IPS-20b (cell line): ENCODE data around the gene SPATA24.
"Not testable (repeated sequence)": the region's sequence is repeated elsewhere in the genome, so short reads cannot be mapped to it uniquely, and the experiment has no call there.

ENCODE experiments used
- H3K27ac ChIP-seq: one replicate; pipeline ENCODE4 v1.5.1; 2013; ENCODE audit warnings: low read length
- H3K27me3 ChIP-seq: 2 replicates; pipeline ENCODE4 v1.6.1; 2013; ENCODE audit warnings: mild to moderate bottlenecking, low read length, inconsistent platforms; ENCODE audit not compliant: insufficient read depth
- H3K36me3 ChIP-seq: 2 replicates; pipeline ENCODE4 v1.6.1; 2013; ENCODE audit warnings: low read depth, mild to moderate bottlenecking, inconsistent platforms, low read length, moderate library complexity; ENCODE audit not compliant: insufficient read depth
- H3K4me1 ChIP-seq: 2 replicates; pipeline ENCODE4 v1.6.1; 2013; ENCODE audit warnings: mild to moderate bottlenecking, control low read depth, inconsistent platforms, low read length, moderate library complexity; ENCODE audit not compliant: insufficient read depth
- H3K4me3 ChIP-seq: 2 replicates; pipeline ENCODE4 v1.5.1; 2013; ENCODE audit warnings: mild to moderate bottlenecking, low read length, inconsistent platforms
- H3K9ac ChIP-seq: 2 replicates; pipeline ENCODE4 v1.6.1; 2013; ENCODE audit warnings: low read depth, mild to moderate bottlenecking, inconsistent platforms, low read length, moderate library complexity
- H3K9me3 ChIP-seq: 2 replicates; pipeline ENCODE4 v1.6.1; 2013; ENCODE audit warnings: mild to moderate bottlenecking, low read depth, low read length, inconsistent platforms; ENCODE audit not compliant: insufficient read depth

Gene SPATA24

DNA sequence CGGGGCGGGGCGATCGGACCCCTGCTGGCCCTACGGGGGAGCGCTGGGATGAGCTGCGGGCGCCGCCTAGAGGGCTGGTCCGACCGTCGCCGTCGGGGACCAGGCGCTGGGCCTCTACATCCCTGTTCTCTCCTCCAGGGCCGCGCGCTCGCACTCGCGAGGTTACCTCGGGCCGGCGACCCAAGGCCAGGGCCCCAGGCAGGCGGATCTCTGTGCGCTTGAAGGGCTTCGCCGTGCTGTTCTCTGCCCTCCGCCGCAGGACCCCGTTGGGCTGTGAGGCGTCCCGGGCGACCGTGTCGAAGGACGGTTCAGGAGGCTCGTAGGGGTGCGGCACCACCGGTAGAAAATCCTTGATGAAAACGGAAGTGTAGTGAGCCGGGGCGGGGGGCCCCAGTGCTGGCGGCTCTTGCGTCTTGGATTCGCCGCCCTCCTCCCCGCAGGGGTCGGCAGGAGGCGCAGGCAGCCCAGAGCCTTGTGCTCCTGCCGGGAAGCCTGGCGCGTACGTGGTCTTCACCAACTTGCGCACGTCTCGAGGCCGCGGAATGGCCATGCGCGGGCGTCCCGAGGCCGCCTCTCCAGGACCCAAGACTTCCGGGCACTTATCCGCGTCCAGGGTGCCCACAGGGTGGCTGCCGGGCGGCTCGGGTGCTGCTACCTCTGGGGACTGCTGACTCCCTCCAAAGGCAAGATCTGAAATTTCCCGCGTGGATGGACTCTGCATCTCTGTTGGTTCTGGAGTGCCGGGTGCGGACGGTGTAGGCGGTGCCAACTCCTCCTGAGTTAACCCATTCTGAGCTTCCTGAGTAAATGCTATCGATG is 11.0 kb downstream of the SPATA24 start:
- peak overlapping the region; percentile 34; the same call in 1 of the 2 replicates for H3K9ac ChIP-seq
- H3K36me3 ChIP-seq = no peaks in the 10 kb centered on the region
- H3K27ac ChIP-seq = no peak overlapping the region
- peaks cover 56% of the 10 kb centered on the region for H3K27me3 ChIP-seq
- H3K9me3 ChIP-seq = no peaks in the 10 kb centered on the region
- H3K4me3 ChIP-seq = peak overlapping the region; percentile 66
- H3K4me1 ChIP-seq = peaks cover 14% of the 10 kb centered on the region; the same call in 1 of the 2 replicates

DNA sequence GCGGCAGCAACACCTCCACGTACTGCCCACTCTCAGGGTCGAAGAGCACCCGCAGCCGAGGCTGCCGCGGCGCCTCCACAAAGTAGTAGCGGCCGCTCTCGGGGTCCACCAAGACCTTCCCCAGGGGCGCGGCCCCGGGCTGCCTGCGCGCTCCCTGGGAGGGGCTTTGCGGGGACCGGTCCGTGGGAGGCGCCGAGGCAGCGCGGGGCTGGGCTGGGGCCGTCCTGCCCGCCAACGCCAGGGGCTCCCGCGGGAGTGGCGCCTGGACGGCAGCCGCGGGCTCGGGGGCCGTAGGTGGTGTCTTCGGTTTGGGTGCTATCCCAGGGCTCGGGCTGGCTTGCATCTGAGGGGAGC is 11.6 kb downstream of the SPATA24 start:
- H3K27me3 ChIP-seq = peaks cover 56% of the 10 kb centered on the region
- no peak overlapping the region for H3K9ac ChIP-seq
- peaks cover 16% of the 10 kb centered on the region; the same call in 1 of the 2 replicates for H3K4me1 ChIP-seq
- H3K36me3 ChIP-seq = no peaks in the 10 kb centered on the region
- H3K9me3 ChIP-seq = no peaks in the 10 kb centered on the region
- peak overlapping the region; percentile 66; the same call in 1 of the 2 replicates for H3K4me3 ChIP-seq
- H3K27ac ChIP-seq = no peak overlapping the region

DNA sequence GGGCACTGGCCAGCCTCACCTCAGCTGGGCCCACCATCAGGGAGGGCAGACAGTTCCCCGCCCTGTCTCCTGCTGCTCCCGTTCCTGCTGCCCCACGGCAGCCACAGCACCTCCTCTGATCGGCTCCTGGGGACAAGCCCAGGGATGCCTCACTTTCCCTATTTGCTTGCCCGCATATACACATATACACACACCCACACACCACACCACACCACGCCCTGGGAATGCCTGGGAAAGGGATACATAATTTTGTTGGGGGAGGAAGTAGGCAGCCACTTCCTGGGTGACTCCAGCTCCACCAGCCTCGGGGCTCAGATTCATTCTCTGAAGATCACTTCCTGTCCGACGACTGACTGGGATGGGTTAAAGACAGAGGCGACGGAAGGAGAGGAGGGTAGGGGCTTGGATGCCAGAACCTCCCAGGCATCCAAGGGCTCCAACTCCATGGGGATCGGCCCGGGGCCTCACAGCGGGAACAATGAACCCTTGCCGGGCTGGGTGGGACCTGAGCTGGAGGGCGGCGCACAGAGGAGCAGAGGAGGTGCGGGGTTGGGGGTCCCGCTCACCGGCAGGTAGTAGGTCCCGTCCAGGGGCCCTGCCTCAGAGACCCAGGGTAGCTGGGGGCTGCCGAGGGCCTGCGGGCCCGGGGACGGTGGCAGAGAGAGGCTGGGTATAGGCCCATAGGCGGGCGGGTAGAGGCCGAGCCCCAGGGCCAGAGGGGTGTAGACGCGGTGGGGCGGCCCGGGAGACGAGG is 12.1 kb downstream of the SPATA24 start:
- no peak overlapping the region for H3K9ac ChIP-seq
- H3K4me3 ChIP-seq = peak overlapping the region; percentile 66; the same call in 1 of the 2 replicates
- H3K27me3 ChIP-seq = peaks cover 56% of the 10 kb centered on the region
- H3K4me1 ChIP-seq = peaks cover 16% of the 10 kb centered on the region; the same call in 1 of the 2 replicates
- no peak overlapping the region for H3K27ac ChIP-seq
- H3K36me3 ChIP-seq = no peaks in the 10 kb centered on the region
- H3K9me3 ChIP-seq = no peaks in the 10 kb centered on the region

DNA sequence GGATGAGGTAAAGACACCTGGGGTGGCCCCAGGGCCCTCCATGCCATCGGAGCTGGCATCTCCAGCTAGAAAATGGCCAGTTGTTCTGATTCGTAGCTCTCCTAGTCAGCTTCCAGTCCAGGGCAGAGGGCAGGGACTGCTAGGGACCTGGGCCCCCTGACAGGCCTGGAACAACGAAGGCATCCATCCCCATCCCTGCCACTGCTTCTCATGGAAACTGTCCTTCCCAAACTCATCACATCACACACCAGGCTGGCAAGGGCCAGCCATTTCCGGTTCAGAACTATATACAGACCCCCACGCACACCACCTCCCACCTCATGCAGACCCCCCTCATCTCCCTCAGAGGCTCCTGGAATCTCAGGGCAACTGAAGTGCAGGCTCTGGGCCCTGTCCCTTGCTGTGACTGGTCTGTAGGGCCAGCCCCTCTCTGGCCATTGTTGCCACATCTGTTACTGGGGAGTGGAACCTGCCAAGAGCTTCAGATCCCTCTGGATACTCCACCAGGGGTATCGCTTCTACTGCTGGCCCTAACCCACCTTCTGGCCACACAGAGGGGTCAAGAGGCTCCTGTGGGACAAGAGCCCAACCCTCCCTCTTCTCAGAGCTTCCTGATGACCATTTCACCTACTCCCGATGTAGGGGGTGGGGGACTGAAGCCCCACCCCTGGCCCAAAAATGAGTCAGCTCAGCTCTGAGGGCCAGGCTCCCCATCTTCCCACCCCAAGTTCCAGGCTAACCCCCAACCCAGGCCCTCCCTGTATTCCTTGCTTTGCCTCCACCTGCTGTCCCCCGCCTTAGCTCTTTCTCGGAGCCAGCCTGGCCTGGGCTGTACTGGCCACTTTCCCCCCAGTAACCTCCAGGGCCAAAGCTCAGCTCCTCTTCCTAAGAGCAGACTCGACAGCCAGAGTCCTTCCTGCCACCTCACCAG is 13.0 kb downstream of the SPATA24 start:
- no peak overlapping the region for H3K4me3 ChIP-seq
- no peaks in the 10 kb centered on the region for H3K36me3 ChIP-seq
- peaks cover 52% of the 10 kb centered on the region for H3K27me3 ChIP-seq
- no peak overlapping the region for H3K27ac ChIP-seq
- H3K4me1 ChIP-seq = peaks cover 13% of the 10 kb centered on the region; the same call in 1 of the 2 replicates
- no peaks in the 10 kb centered on the region for H3K9me3 ChIP-seq
- no peak overlapping the region for H3K9ac ChIP-seq

DNA sequence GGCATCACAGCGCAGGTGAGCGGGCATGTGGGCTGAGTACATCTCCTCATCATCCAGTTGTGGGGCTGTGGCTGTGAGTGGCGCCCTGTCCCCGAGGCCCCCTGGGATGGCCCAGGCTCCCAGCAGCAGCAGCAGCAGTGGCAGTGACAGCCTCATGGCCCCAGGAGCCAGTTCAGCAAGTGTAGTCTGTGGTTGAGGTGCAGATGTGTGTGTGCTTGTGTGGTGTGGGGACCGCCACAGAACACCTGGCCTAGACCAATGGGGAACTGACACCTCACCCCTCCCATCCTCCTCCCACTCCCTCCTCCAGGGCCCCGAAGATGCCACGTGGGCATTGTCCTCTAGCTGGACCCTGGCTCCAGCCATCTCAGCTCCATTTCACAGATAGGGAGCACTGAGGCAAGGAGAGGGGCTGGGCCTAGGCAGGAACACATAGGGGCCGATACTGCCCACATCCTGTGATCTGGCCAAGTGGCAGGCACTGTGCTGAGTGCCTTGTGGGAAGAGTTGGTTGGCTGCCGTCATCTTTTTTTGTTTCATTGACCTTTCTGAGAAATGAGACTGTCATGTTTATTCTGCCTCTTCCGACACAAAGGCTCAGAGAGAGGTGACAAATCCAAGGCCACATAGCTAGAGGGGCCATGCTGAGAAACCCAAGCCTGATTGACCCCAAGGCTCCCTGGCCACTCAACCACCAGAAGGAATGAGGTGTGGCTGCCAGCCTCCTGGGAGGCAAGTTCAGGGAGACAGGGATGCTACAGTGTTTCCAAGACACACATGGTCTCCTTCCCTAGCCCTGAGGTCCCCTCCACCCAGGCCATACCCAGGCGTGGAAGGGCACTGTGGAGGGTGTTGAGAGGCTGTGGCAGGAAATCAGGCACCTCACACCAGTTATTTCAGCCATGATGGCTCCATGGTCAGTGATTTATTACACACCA is 13.9 kb downstream of the SPATA24 start, which contains the start of gene MZB1:
TSS of gene MZB1 (minus strand) at position 213 of the 938 bp plus-strand sequence. CDS start at position 156, 57 bp downstream.
- no peaks in the 10 kb centered on the region for H3K9me3 ChIP-seq
- H3K27ac ChIP-seq = no peak within 1 kb of the TSS
- no peak within 1 kb of the TSS for H3K9ac ChIP-seq
- peaks cover 42% of the 10 kb centered on the region for H3K27me3 ChIP-seq
- peaks cover 8% of the 10 kb centered on the region; the same call in 1 of the 2 replicates for H3K4me1 ChIP-seq
- no peaks in the 10 kb centered on the region for H3K36me3 ChIP-seq
- no peak within 1 kb of the TSS for H3K4me3 ChIP-seq

DNA sequence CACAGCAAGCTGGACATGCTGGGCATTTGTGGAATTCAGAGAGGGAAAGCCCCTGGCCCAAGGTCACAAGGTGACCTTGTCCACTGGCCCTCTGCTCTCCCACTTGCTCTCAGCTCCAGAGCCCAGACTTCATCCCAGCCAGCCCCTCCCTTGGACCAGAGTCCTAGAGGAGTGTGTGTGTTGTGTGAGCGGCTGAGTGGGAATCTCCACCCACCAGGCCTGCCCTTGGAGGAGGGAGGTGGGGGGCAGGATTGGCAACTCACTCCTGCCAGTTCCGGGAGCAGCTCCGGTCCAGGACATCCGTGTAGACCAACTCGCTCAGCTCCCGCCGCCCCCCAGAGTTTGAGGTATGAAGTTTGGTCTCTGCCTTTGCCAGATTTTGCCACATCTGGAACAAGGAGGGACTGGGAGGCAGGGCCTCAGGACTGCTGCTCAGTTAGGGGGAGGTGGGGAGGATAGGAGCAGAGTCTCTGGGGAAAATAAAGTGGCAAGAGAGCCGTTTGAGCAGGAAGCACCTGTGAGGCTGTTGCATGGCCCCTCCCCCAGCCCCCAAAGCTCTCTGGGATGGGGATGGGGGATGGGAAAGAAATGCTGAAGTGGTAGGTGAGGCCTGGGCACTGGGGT is 15.6 kb downstream of the SPATA24 start:
- Histone ChIP-seq H3K4me3 (peak overlapping the region; percentile 20; the same call in 1 of the 2 replicates), H3K36me3 (no peaks in the 10 kb centered on the region), H3K27ac (peak overlapping the region; percentile 8), H3K27me3 (peaks cover 26% of the 10 kb centered on the region), H3K9me3 (no peaks in the 10 kb centered on the region), H3K4me1 (peaks cover 8% of the 10 kb centered on the region; the same call in 1 of the 2 replicates), H3K9ac (peak overlapping the region; percentile 64; the same call in 1 of the 2 replicates)

DNA sequence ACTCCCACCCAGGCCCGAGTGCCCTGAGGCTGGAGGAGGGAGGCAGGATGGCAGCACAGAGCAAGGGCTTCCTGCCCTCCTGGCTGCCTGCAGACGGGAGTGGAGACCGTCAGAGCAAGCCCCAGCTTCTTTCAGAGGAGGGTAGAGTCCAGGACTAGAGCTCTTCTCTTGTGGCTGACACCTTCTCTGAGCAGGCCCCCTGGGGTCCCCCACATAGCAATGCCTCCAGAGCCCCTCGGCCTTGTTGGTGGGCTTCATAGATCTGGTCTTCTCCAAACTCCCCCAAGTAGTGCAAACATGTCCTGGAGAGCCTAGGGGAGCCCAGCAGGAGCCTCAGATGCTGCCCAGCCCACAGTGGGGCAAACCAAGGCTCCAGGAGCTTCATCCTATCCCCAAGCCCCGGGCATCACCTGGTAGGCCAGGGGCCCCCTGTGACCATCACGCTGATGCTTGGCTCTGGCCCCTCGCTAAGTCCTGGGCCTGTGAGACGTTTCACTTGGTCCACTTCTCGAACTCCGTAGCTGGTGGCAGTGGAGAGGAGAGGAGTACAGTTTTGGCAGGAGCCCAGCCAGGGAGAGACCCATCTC is 16.2 kb downstream of the SPATA24 start:
- H3K4me1 ChIP-seq = peaks cover 8% of the 10 kb centered on the region; the same call in 1 of the 2 replicates
- no peaks in the 10 kb centered on the region for H3K9me3 ChIP-seq
- peak overlapping the region; percentile 8 for H3K27ac ChIP-seq
- peaks cover 20% of the 10 kb centered on the region for H3K27me3 ChIP-seq
- H3K9ac ChIP-seq = peak overlapping the region; percentile 64; the same call in 1 of the 2 replicates
- H3K4me3 ChIP-seq = no peak overlapping the region
- H3K36me3 ChIP-seq = no peaks in the 10 kb centered on the region

DNA sequence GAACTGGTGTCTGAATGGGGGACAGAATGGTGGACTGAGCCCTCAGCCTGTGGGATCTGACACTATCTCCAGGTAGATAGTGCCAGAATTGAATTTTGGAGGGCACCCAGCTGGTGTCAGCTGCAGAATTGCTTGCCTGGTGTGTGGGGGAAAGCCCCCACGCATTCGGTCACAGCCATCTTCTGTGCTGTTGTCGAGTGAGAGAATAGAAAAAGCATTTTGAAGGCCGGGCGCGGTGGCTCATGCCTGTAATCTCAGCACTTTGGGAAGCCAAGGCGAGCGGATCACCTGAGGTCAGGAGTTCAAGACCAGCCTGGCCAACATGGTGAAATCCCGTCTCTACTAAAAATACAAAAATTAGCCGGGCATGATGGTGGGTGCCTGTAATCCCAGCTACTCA is 16.9 kb downstream of the SPATA24 start:
- H3K9ac ChIP-seq, H3K27ac ChIP-seq, H3K4me1 ChIP-seq, H3K9me3 ChIP-seq, H3K36me3 ChIP-seq, H3K4me3 ChIP-seq: not testable (repeated sequence)
- peaks cover 12% of the 10 kb centered on the region for H3K27me3 ChIP-seq

DNA sequence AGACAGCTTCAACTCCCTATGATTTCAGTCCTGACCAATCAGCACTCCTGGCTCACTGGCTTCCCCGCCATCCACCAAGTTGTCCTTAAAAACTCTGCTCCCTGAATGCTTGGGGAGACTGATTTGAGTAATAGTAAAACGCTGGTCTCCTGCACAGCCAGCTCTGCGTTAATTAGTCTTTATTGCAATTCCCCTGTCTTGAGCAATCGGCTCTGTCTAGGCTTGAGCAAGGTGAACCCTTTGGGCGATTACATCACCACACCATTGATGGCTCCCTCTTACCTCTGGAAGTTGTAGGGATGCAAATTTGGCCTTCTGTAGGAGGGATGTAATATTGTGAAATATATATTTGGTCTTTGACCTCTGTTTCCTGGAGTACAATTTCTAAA is 17.8 kb downstream of the SPATA24 start:
- Histone ChIP-seq H3K9me3 (no peaks in the 10 kb centered on the region), H3K4me3 (no peak overlapping the region), H3K27ac (no peak overlapping the region), H3K27me3 (peaks cover 3% of the 10 kb centered on the region; the same call in 1 of the 2 replicates), H3K36me3 (no peaks in the 10 kb centered on the region), H3K9ac (no peak overlapping the region), H3K4me1 (peaks cover 8% of the 10 kb centered on the region; the same call in 1 of the 2 replicates)
